Measurements from ENCODE around the gene GRPEL1.

The GRPEL1 gene

GRCh38 chr4:7029921-7030320, 37.9 kb downstream of the GRPEL1 start:
- DNase-seq (ENCODE audit: low read depth), result no peak
- TF ChIP-seq CTCF (IDR thresholded peaks at IDR 0.05; ENCODE audit: control insufficient read depth, extremely low read depth, insufficient read depth), result no peak
- H3K4me3 ChIP-seq (ENCODE audit: low read depth, low read length), result no peak overlapping the region

GRCh38 chr4:7029212-7029611, 38.7 kb downstream of the GRPEL1 start:
- H3K4me3 ChIP-seq (ENCODE audit: low read depth, low read length), result no peak overlapping the region
- no peak for TF ChIP-seq CTCF (IDR thresholded peaks at IDR 0.05; ENCODE audit: control insufficient read depth, extremely low read depth, insufficient read depth)
- no peak for DNase-seq (ENCODE audit: low read depth)

GRCh38 chr4:7027913-7028312, 40.0 kb downstream of the GRPEL1 start:
- no peak for DNase-seq (ENCODE audit: low read depth)
- H3K4me3 ChIP-seq (ENCODE audit: low read depth, low read length), result no peak overlapping the region
- no peak for TF ChIP-seq CTCF (IDR thresholded peaks at IDR 0.05; ENCODE audit: control insufficient read depth, extremely low read depth, insufficient read depth)

- no peak for DNase-seq (ENCODE audit: low read depth)
- H3K4me3 ChIP-seq (ENCODE audit: low read depth, low read length), result no peak overlapping the region
- TF ChIP-seq CTCF (IDR thresholded peaks at IDR 0.05; ENCODE audit: control insufficient read depth, extremely low read depth, insufficient read depth), result no peak
Observed at GRCh38 chr4:7027284-7027683, 40.6 kb downstream of the GRPEL1 start.

GRCh38 chr4:7026107-7026506, 41.8 kb downstream of the GRPEL1 start:
- H3K4me3 ChIP-seq (ENCODE audit: low read depth, low read length), result no peak overlapping the region
- no peak for DNase-seq (ENCODE audit: low read depth)
- no peak for TF ChIP-seq CTCF (IDR thresholded peaks at IDR 0.05; ENCODE audit: control insufficient read depth, extremely low read depth, insufficient read depth)

- no peak for DNase-seq (ENCODE audit: low read depth)
- no peak for TF ChIP-seq CTCF (IDR thresholded peaks at IDR 0.05; ENCODE audit: control insufficient read depth, extremely low read depth, insufficient read depth)
- no peak overlapping the region for H3K4me3 ChIP-seq (ENCODE audit: low read depth, low read length)
Observed at GRCh38 chr4:7025040-7025602, 42.7 kb downstream of the GRPEL1 start.

- no peak overlapping the region for H3K4me3 ChIP-seq (ENCODE audit: low read depth, low read length)
- no peak for DNase-seq (ENCODE audit: low read depth)
- no peak for TF ChIP-seq CTCF (IDR thresholded peaks at IDR 0.05; ENCODE audit: control insufficient read depth, extremely low read depth, insufficient read depth)
Observed at GRCh38 chr4:7024336-7024890, 43.5 kb downstream of the GRPEL1 start.
